ENCODE measurements around the gene IL20RA.

GRCh38 chr6:136961848-136962247 lies 82.9 kb downstream of the IL20RA start:
- TF ChIP-seq POLR2A (IDR thresholded peaks at IDR 0.05; ENCODE audit: insufficient read depth in 1 of 2, low read depth in 2 of 2, low read length in 2 of 2), result no peak
- TF ChIP-seq CTCF (CRISPR knock-in tag; IDR thresholded peaks at IDR 0.05), result no peak
- no peak for TF ChIP-seq FOXA1 (IDR thresholded peaks at IDR 0.05)
- no peak for TF ChIP-seq FOXA1 (CRISPR knock-in tag; IDR thresholded peaks at IDR 0.05)
- TF ChIP-seq MXI1 (IDR thresholded peaks at IDR 0.05; ENCODE audit: borderline replicate concordance, low read depth, low read length), result no peak
- TF ChIP-seq HOXA5 (CRISPR knock-in tag; IDR thresholded peaks at IDR 0.05), result no peak
- no peak for TF ChIP-seq SP1 (IDR thresholded peaks at IDR 0.05)
- no peak for TF ChIP-seq SP1 (CRISPR knock-in tag; IDR thresholded peaks at IDR 0.05)
- no peak for TF ChIP-seq FOXP1 (IDR thresholded peaks at IDR 0.05)
- no peak for TF ChIP-seq FOXP1 (CRISPR knock-in tag; IDR thresholded peaks at IDR 0.05)
- no peak for TF ChIP-seq GTF2F1 (IDR thresholded peaks at IDR 0.05; ENCODE audit: low read length)
- no peak for TF ChIP-seq ZFP36 (IDR thresholded peaks at IDR 0.05; ENCODE audit: borderline replicate concordance, low read depth, low read length, partially characterized antibody)
- TF ChIP-seq RFX5 (IDR thresholded peaks at IDR 0.05; ENCODE audit: low read depth, low read length), result no peak
- no peak for TF ChIP-seq RARG (CRISPR knock-in tag; IDR thresholded peaks at IDR 0.05; ENCODE audit: low read depth)
- TF ChIP-seq E2F1 (CRISPR knock-in tag; IDR thresholded peaks at IDR 0.05), result no peak
- TF ChIP-seq ATF1 (CRISPR knock-in tag; IDR thresholded peaks at IDR 0.05), result no peak
- TF ChIP-seq MAZ (IDR thresholded peaks at IDR 0.05; ENCODE audit: borderline replicate concordance, low read depth, low read length), result no peak
- TF ChIP-seq MAZ (CRISPR knock-in tag; IDR thresholded peaks at IDR 0.05; ENCODE audit: low read depth), result no peak
